SK-N-SH (cell line): ENCODE data around the gene ALG9. TPM values are rescaled to one million over a fixed set of nuclear protein-coding genes. Genes with fewer than 3 reads are reported as not detected.

ENCODE experiments used
- CTCF ChIA-PET: fragments of 300-600, 350-600 bp; formaldehyde crosslinking; extraction: SDS; loops from one replicate; lab custom pipeline; 2021; lab: Yijun Ruan, JAX
- POLR2A ChIA-PET: fragments of 350-600 bp; sonication (Branson Sonifier 250); formaldehyde crosslinking; extraction: SDS; loops from one replicate; lab custom pipeline; 2020; ENCODE audit warnings: antibody characterized with exemption, inconsistent platforms; lab: Yijun Ruan, JAX
- DNase-seq: peaks from one replicate; pipeline ENCODE4 v3.0.0; 2012
- H2AFZ ChIP-seq: fragments of 200-600 bp; sonication (generic); 2 replicates; pipeline ENCODE4 v1.8.1; 2016; ENCODE audit warnings: antibody characterized with exemption, mild to moderate bottlenecking, low read depth
- H3F3A ChIP-seq: fragments of 200-600 bp; sonication (generic); replicated peaks from 2 replicates; pipeline ENCODE3; 2016; ENCODE audit warnings: antibody characterized with exemption, mild to moderate bottlenecking; ENCODE audit not compliant: insufficient read depth
- H3K27ac ChIP-seq, 2 experiments: fragments of 200-500 bp in 1 of 2; fragments of 200-600 bp in 1 of 2; sonication (Bioruptor generic) in 1 of 2; sonication (generic), shearing (Covaris generic) in 1 of 2; 2 replicates each; pipeline versions ENCODE4 v1.5.1 to v1.6.1; 2014 to 2016; ENCODE audit warnings: low read depth in 2 of 2, inconsistent platforms in 1 of 2, low read length in 1 of 2, mild to moderate bottlenecking in 1 of 2, mixed read lengths in 1 of 2
- H3K27me3 ChIP-seq: fragments of 200-600 bp; sonication (generic), shearing (Covaris generic); 2 replicates; pipeline ENCODE4 v1.6.1; 2016; ENCODE audit warnings: mixed run types; ENCODE audit not compliant: insufficient read depth
- H3K36me3 ChIP-seq, 2 experiments: fragments of 200-500 bp in 1 of 2; fragments of 200-600 bp in 1 of 2; sonication (Bioruptor generic) in 1 of 2; sonication (generic) in 1 of 2; replicated peaks in 1 of 2; 2 replicates each; pipeline versions ENCODE3 to v1.5.1; 2014 to 2016; ENCODE audit warnings: low read length in 1 of 2, mild to moderate bottlenecking in 1 of 2; ENCODE audit not compliant: insufficient read depth in 2 of 2, control insufficient read depth in 1 of 2
- H3K4me1 ChIP-seq, 2 experiments: fragments of 200-500 bp in 1 of 2; fragments of 200-600 bp in 1 of 2; sonication (Bioruptor generic) in 1 of 2; sonication (generic), shearing (Covaris generic) in 1 of 2; 2 replicates each; pipeline versions ENCODE4 v1.5.1 to v1.6.1; 2014 to 2016; ENCODE audit warnings: low read depth in 1 of 2, low read length in 1 of 2, mixed run types in 1 of 2; ENCODE audit not compliant: insufficient read depth in 2 of 2, control insufficient read depth in 1 of 2
- H3K4me2 ChIP-seq: fragments of 200-600 bp; sonication (generic), shearing (Covaris generic); 2 replicates; pipeline ENCODE4 v1.6.1; 2017; ENCODE audit warnings: mixed run types
- H3K4me3 ChIP-seq, 2 experiments: fragments of 200-500 bp in 1 of 2; fragments of 200-600 bp in 1 of 2; sonication (Bioruptor generic) in 1 of 2; sonication (generic), shearing (Covaris generic) in 1 of 2; 2 replicates each; pipeline versions ENCODE4 v1.5.1 to v1.8.1; 2014 to 2016; ENCODE audit warnings: low read depth in 2 of 2, inconsistent platforms in 1 of 2, low read length in 1 of 2, mild to moderate bottlenecking in 1 of 2, mixed read lengths in 1 of 2, moderate library complexity in 1 of 2
- H3K79me2 ChIP-seq: fragments of 200-600 bp; sonication (generic); 2 replicates; pipeline ENCODE4 v1.8.1; 2017; ENCODE audit warnings: mild to moderate bottlenecking; ENCODE audit not compliant: insufficient read depth
- H3K9ac ChIP-seq: fragments of 200-600 bp; sonication (generic); 2 replicates; pipeline ENCODE4 v1.6.1; 2017; ENCODE audit warnings: mixed run types
- H3K9me2 ChIP-seq: fragments of 200-600 bp; sonication (generic); 2 replicates; pipeline ENCODE4 v1.6.1; 2017; ENCODE audit warnings: mixed run types
- H3K9me3 ChIP-seq: fragments of 200-600 bp; sonication (generic); 2 replicates; pipeline ENCODE4 v1.6.1; 2017; ENCODE audit warnings: mixed run types, mild to moderate bottlenecking, moderate library complexity
- H4K20me1 ChIP-seq: fragments of 200-600 bp; sonication (generic); 2 replicates; pipeline ENCODE4 v1.6.1; 2017; ENCODE audit warnings: mild to moderate bottlenecking, mixed run types; ENCODE audit not compliant: insufficient read depth
- CTCF ChIP-seq: fragments of 200-600 bp; sonication (generic); IDR thresholded peaks from 2 replicates; pipeline ENCODE4 v1.6.1; 2017; ENCODE audit warnings: antibody characterized with exemption, mild to moderate bottlenecking, moderate library complexity
- EP300 ChIP-seq, 2 experiments: IDR thresholded peaks; 2 replicates each; pipeline versions ENCODE4 v1.4.0 to v1.6.1; 2012; ENCODE audit warnings: borderline replicate concordance in 1 of 2, low read depth in 1 of 2, low read length in 1 of 2
- FOXJ3 ChIP-seq: sonication (generic); formaldehyde crosslinking; IDR thresholded peaks from 2 replicates; pipeline ENCODE4 v1.5.1; 2020; ENCODE audit warnings: mild to moderate bottlenecking, missing genetic modification reagents
- JUND ChIP-seq: IDR thresholded peaks from 2 replicates; pipeline ENCODE4 v1.4.0; 2012
- MXI1 ChIP-seq: IDR thresholded peaks from 2 replicates; pipeline ENCODE4 v1.6.1; 2012; ENCODE audit warnings: mild to moderate bottlenecking, low read depth, low read length, improper control_type of control experiment
- RAD21 ChIP-seq: IDR thresholded peaks from 2 replicates; pipeline ENCODE4 v1.6.1; 2012; ENCODE audit warnings: mild to moderate bottlenecking, low read length
- RCOR1 ChIP-seq: fragments of 150-350 bp; IDR thresholded peaks from 2 replicates; pipeline ENCODE4 v1.6.1; 2017; ENCODE audit warnings: antibody characterized with exemption, low read length
- SIN3A ChIP-seq: IDR thresholded peaks from 2 replicates; pipeline ENCODE4 v1.6.1; 2012; ENCODE audit warnings: low read depth, mild to moderate bottlenecking, low read length, moderate library complexity, borderline replicate concordance
- SMC3 ChIP-seq: IDR thresholded peaks from 2 replicates; pipeline ENCODE4 v1.6.1; 2012; ENCODE audit warnings: low read depth, low read length, improper control_type of control experiment
- TAF1 ChIP-seq: IDR thresholded peaks from 2 replicates; pipeline ENCODE4 v1.6.1; 2012; ENCODE audit warnings: low read depth, mild to moderate bottlenecking, low read length, moderate library complexity, borderline replicate concordance
- TCF12 ChIP-seq: IDR thresholded peaks from 2 replicates; pipeline ENCODE4 v1.4.0; 2012
- YY1 ChIP-seq: IDR thresholded peaks from 2 replicates; pipeline ENCODE4 v1.4.0; 2012; ENCODE audit warnings: low read depth, mild to moderate bottlenecking
- polyA plus RNA-seq, 3 experiments: library from polyadenylated mRNA; depleted of rRNA; stranded (reverse); fragments of >200 nt; gene quantifications; 2 replicates each; pipeline ENCODE4 v1.2.3, GENCODE V29; 2012
- TF ChIP-seq, protein P1 (sequence below): fragments of 150-350 bp; IDR thresholded peaks from 2 replicates; pipeline ENCODE4 v1.6.1; 2016; ENCODE audit warnings: mild to moderate bottlenecking, low read depth, low read length
- TF ChIP-seq, protein P2 (sequence below): IDR thresholded peaks from 2 replicates; pipeline ENCODE4 v1.4.0; 2012; ENCODE audit warnings: low read depth, borderline replicate concordance
- TF ChIP-seq, protein P3 (sequence below): IDR thresholded peaks from 2 replicates; pipeline ENCODE4; 2012
- TF ChIP-seq, protein P4 (sequence below): fragments of 150-350 bp; IDR thresholded peaks from 2 replicates; pipeline ENCODE4 v1.6.1; 2017; ENCODE audit warnings: antibody characterized with exemption, low read length, low read depth, borderline replicate concordance

Gene ALG9
- polyA plus RNA-seq, 1 of the 3 experiments (the other 2 are of a cell fraction) = 17.9 TPM

DNA sequence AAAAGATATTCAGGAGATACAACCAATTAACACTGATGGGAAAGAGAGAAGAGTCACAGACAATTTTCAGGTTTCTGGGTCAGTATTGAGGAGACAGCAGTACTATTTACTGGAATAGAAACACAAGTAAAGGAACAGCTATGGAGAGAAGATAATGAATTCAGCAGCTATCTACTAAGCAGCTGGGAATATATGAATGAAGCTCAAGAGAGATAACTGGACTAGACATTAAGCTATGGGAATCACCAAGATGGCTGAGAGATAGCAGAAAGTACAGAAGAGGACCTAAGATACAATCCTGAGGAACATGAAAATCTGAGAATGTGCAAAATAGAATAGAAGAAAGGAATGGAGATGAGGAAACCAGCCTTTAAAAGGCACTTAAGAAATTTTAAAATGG, 15.9 kb downstream of the ALG9 start:
- TF ChIP-seq TCF12 = no peak
- TF ChIP-seq SMC3 = no peak
- TF ChIP-seq, protein P1, sequence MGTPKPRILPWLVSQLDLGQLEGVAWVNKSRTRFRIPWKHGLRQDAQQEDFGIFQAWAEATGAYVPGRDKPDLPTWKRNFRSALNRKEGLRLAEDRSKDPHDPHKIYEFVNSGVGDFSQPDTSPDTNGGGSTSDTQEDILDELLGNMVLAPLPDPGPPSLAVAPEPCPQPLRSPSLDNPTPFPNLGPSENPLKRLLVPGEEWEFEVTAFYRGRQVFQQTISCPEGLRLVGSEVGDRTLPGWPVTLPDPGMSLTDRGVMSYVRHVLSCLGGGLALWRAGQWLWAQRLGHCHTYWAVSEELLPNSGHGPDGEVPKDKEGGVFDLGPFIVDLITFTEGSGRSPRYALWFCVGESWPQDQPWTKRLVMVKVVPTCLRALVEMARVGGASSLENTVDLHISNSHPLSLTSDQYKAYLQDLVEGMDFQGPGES = no peak
- TF ChIP-seq YY1 = no peak
- TF ChIP-seq SIN3A = no peak
- TF ChIP-seq MXI1 = no peak
- no peak for TF ChIP-seq RCOR1
- TF ChIP-seq EP300 (IDR thresholded peaks at IDR 0.05; ENCODE audit: borderline replicate concordance in 1 of 2, low read depth in 1 of 2, low read length in 1 of 2) = no peak
- no peak for TF ChIP-seq RAD21
- no peak for TF ChIP-seq TAF1
- no peak for TF ChIP-seq FOXJ3
- TF ChIP-seq CTCF = no peak
- TF ChIP-seq, protein P2, sequence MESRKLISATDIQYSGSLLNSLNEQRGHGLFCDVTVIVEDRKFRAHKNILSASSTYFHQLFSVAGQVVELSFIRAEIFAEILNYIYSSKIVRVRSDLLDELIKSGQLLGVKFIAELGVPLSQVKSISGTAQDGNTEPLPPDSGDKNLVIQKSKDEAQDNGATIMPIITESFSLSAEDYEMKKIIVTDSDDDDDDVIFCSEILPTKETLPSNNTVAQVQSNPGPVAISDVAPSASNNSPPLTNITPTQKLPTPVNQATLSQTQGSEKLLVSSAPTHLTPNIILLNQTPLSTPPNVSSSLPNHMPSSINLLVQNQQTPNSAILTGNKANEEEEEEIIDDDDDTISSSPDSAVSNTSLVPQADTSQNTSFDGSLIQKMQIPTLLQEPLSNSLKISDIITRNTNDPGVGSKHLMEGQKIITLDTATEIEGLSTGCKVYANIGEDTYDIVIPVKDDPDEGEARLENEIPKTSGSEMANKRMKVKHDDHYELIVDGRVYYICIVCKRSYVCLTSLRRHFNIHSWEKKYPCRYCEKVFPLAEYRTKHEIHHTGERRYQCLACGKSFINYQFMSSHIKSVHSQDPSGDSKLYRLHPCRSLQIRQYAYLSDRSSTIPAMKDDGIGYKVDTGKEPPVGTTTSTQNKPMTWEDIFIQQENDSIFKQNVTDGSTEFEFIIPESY = no peak
- no peak for TF ChIP-seq JUND
- TF ChIP-seq, protein P3, sequence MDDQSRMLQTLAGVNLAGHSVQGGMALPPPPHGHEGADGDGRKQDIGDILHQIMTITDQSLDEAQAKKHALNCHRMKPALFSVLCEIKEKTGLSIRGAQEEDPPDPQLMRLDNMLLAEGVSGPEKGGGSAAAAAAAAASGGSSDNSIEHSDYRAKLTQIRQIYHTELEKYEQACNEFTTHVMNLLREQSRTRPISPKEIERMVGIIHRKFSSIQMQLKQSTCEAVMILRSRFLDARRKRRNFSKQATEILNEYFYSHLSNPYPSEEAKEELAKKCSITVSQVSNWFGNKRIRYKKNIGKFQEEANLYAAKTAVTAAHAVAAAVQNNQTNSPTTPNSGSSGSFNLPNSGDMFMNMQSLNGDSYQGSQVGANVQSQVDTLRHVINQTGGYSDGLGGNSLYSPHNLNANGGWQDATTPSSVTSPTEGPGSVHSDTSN = no peak
- TF ChIP-seq, protein P4, sequence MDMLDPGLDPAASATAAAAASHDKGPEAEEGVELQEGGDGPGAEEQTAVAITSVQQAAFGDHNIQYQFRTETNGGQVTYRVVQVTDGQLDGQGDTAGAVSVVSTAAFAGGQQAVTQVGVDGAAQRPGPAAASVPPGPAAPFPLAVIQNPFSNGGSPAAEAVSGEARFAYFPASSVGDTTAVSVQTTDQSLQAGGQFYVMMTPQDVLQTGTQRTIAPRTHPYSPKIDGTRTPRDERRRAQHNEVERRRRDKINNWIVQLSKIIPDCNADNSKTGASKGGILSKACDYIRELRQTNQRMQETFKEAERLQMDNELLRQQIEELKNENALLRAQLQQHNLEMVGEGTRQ = no peak
- H3K27me3 ChIP-seq = no peaks in the 10 kb centered on the region
- H3F3A ChIP-seq = no peaks in the 10 kb centered on the region
- no peaks in the 10 kb centered on the region for H4K20me1 ChIP-seq
- H3K9me2 ChIP-seq = no peaks in the 10 kb centered on the region
- no peaks in the 10 kb centered on the region for H3K79me2 ChIP-seq
- CTCF ChIA-PET = interaction anchor here (0.6 to 1.2 kb wide), 2 partner anchors 10 to 14 kb away, joined by 3 to 6 read pairs; no protein-coding TSS in a partner anchor
- no peaks in the 10 kb centered on the region for H3K4me1 ChIP-seq
- no peak for DNase-seq
- no peaks in the 10 kb centered on the region for H3K9me3 ChIP-seq
- no peak overlapping the region for H3K9ac ChIP-seq
- no peak overlapping the region for H3K4me2 ChIP-seq
- H3K4me3 ChIP-seq = no peak overlapping the region
- POLR2A ChIA-PET = no interaction called here
- H2AFZ ChIP-seq = no peak overlapping the region
- H3K36me3 ChIP-seq = peaks cover 38 to 49% of the 10 kb centered on the region in 2 experiments
- no peak overlapping the region for H3K27ac ChIP-seq
